ENCODE measurements around the gene TRNP1.
A peak's percentile ranks its signal among the peaks of the same experiment; 100 is the strongest.
"Not testable (repeated sequence)": the region's sequence is repeated elsewhere in the genome, so short reads cannot be mapped to it uniquely, and the experiment has no call there.

TRNP1 gene

DNA sequence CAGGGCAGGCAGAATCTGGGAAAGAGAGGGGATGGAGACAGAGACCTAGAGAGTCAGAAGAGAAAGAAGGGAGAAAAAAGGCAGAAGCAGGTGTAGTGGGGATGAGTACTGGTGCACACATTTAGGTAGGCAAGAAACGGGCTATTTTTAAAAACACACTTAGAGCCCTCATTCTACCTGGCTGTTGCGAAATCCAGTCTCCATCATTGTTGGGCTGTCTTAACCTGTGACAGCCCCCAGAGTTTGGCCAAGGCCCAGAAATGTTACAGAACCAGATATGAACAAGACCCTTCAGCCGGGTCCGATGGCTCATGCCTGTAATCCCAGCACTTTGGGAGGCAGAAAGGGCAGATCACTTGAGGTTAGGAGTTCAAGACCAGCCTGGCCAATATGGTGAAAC lies 20.7 kb upstream of the TRNP1 start:
- DNase-seq, result no peak

DNA sequence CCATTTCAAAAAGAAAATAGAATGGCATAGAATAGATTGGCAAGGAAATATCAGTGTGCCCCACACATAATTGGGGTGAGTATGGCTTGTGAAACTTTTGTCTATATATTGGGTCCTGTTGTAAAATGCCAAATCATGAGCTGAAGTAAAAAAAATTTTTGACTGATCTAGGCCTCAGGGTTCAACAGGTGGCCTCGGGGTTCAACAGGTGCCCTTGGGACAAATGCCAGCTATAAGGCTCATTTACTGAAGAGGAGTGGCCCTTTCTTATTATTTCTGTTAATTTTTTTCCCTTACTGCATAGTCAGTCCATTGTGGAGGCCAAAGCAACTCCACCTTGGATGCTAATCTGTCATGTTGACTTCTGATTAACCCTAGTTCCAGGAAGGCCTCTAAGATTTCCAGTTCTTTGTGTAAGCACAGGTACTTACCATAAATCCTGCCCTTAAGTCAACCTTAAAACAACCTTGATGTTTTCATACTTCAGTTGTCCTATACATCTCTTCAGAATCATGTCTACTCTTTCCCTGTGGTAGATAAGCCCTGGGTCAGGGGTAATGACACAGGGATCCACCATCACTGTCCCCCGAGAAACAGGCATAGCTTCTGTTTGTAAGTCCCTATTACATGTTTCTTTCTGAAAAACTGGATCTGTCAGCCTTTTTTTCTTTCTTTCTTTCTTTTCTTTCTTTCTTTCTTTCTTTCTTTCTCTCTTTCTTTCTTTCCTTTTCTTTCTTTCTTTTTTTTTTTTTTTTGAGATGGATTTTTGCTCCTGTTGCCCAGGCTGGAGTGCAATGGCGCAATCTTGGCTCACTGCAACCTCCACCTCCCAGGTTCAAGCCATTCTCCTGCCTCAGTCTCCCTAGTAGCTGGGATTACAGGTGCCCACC lies 16.6 kb upstream of the TRNP1 start:
- DNase-seq, result no peak

DNA sequence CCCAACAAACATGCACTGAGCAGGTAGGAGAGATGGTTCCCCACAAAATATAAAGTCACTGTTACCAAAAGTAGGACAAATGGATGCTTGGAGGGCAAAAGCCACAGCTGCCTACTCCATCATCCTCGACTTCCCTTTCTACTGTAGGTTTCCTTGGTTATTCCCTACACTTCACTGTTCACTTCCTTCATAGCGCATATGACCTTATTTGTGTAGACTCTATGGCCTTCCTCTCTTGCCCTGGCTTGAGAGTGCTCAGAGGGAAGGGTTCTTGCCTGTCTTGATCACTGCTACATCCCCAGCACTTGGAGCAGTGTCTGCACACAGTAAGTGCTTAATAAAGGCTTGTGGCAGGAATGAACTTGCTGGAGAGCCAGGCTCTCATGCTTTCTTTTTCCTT lies 14.6 kb upstream of the TRNP1 start:
- no peak for DNase-seq

DNA sequence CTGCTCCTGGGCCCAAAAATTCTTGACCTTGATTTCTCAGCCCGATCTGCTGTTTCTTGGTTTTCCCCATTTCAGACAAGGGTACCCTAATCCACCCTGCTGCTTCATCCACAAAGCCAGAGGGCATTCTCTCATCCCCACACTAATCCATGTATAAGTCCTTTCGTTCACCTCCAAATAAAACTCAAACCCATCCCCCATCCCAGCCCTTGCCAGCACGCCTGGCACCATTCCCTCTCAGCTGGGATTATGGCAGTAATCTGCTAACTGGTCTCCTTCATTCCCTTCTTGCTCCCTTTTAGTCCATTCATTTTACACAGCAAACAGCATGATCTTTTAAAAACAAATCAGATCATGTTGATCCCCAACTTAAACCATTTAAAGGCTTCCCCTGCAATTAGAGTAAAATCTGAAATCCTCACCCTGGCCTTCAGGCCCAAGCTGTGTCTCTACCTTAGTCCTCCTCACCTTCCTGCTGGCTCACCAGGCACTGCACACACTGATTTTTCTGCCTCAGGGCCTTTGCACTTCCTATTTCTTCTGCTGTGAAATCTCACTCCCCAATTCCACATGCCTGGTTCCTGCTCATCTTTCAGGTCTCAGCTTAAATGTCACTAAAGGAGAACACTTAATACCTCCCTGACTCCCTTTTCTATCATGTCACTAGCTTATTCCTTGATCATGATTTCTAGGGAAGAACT lies 12.2 kb upstream of the TRNP1 start:
- no peak for DNase-seq

DNA sequence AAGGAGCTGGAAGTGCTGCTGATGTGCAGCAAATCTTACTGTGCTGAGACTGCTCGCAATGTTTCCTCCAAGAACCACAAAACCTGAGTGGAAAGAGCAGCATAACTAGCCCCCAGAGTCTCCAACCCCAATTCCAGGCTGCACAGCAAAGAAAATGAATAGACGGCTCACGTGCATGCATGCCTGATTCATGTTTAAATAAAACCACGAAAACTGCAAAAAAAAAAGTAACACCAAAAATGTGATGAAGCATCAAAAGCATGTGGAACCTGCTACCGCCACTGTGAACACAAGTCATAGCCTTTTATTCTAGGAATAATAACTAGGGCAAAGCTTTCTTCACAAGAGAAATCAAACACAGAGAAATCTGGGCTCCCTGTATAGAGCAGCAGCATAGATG lies 9.6 kb upstream of the TRNP1 start:
- DNase-seq, result no peak

DNA sequence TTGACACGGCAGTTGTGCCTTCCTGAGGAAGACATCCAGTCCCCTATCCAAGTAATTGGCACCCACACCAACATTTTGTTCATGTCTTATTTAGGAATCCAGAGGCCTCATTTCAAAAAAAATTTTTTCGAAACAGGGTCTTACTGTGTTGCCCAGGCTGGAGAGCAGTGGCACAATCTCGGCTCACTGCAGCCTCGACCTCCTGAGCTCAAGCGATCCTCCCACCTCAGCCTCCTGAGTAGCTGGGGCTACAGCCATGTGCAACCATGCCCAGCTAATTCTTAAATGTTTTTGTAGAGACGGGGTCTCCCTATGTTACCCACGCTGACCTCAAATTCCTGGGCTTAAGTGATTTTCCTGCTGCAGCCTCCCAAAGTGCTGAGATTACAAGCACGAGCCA lies 9.2 kb upstream of the TRNP1 start:
- DNase-seq, result no peak

DNA sequence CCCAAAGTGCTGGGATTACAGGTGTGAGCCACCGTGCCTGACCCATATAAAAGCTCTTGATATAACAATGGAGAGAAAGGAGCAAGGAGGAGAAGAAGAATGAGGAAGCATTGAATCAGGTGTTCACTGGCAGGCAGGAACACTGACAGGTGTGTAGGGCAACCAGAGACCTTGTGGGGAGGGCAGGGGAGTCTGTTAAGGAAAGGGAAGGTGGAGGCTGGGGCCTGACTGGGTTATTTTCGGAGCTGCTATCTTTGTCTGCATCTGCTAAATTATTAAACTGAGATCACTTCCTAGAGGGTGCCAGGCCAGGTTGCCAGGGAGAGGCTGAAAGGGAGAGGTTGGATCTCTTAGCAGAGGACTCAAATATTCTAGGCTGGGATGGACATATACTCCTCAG lies 6.8 kb upstream of the TRNP1 start:
- DNase-seq, result no peak

DNA sequence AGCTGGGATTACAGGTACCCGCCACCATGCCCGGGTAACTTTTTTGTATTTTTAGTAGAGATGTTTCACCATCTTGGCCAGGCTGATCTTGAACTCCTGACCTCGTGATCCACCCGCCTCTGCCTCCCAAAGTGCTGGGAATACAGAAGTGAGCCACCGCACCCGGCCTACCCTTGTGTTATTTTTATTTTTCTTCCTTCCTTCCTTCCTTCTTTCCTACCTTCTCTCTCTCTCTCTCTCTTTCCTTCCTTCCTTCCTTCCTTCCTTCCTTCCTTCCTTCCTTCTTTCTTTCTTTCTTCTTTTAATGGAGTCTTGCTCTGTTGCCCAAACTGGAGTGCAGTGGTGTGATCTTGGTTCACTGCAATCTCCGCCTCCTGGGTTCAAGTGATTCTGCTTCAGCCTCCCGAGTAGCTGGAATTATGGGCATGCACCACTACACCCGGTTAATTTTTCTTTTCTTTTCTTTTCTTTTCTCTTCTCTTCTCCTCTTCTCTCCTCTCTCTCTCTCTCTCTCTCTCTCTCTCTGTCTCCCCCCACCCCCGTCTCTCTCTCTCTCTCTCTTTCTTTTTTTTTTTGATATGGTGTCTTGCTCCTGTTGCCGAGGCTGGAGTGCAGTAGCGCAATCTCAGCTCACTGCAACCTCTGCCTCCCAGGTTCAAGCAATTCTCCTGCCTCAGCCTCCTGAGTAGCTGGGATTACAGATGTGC lies 3.9 kb upstream of the TRNP1 start:
- DNase-seq, result not testable (repeated sequence)

DNA sequence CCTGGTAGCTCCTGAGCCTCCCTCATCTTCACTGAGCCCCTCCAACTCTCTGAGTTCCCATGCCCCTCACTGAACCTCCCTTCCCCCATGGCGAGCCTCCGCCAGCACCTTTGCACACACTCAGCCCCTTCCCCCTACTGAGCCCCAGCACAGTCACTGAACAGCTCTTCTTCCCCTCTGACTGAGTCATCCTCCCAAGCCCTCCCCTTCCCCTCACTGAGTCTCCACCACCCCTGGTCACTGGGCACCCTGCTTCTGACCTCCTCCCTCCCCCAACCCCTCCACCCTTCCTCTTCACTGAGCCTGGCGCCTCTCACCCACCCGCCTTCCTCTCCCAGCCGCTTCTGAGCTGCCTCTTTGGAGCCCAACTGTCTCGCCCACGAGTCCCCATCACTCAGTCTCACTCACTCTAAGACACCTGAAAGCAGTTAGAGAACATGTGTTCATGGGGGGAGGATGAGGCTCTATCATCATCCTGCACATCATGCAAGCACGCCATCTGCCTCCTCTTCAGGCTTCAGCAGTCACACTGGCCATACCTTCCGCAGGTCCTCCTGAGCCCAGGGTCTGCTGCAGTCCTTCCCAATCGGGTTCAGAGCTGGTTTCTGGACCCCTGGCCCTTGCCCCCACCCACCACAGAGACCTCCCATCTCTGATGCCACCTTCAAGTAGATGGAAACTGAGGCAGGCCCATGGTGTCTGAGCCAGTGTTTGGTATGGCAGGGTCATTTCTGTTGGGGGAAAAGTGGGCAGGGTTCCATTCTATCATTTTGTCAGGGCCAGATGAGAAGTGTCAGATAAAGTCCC lies 2.0 kb upstream of the TRNP1 start:
- peak in 4 of 56 donors; percentile 15 to 49 (median 20) for DNase-seq

DNA sequence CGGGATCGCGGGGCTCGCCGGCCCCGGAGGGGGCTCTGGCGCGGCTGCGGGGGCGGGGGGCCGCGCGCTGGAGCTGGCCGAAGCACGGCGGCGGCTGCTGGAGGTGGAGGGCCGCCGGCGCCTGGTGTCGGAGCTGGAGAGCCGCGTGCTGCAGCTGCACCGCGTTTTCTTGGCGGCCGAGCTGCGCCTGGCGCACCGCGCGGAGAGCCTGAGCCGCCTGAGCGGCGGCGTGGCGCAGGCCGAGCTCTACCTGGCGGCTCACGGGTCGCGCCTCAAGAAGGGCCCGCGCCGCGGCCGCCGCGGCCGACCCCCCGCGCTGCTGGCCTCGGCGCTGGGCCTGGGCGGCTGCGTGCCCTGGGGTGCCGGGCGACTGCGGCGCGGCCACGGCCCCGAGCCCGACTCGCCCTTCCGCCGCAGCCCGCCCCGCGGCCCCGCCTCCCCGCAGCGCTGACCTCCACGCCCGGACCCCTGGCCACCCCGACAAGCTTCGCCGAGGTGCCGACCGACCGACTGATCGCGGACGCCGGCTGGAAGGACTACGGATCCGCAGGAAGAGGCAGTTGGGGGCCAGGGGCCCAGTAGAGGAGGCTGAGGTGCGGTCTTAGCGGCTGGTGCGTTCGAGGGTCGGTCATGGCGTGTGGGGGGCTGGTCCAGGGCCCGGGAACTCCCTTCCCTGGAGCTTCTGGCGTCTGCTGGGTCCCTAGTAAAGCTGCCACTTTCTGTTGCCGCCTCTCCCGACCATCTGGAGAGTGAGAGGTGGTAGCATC lies 711 bp downstream of the TRNP1 start:
- peak in 2 of 56 donors; percentile 21 to 37 for DNase-seq

DNA sequence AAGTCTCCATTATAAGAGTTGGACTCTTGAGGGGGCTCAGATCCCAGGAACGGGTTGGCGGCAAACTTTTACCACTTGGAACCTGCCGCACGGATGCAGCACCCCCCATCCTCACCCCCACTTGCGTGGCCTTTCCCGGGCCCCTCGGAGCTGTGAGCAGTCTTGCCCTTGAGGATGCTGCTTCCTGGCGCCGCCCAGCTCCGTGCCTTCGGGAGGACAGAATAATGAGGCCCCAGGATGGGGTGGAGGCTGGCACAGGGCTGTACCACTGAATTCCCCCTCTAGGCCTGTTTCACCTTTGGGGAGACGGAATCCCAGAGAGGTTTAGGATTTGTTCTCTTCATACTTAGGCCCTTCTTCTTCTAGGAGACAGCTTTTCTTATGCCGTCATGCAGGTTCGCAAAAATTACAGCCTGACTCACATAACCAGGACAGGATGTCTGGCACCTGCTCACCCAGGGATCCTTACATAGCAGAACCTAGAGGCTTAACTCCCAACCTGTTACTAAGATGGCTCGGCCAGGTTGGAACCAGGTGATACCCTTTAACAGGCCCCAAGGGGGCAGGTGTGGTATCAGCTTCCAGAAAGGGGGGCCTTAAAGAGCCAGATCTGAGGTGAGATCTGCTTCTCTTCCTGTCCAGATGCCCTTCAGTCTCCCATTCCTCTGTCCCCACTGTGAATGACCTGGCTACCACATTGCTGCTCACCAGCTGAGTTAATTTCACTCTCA lies 1.5 kb downstream of the TRNP1 start:
- no peak for DNase-seq

DNA sequence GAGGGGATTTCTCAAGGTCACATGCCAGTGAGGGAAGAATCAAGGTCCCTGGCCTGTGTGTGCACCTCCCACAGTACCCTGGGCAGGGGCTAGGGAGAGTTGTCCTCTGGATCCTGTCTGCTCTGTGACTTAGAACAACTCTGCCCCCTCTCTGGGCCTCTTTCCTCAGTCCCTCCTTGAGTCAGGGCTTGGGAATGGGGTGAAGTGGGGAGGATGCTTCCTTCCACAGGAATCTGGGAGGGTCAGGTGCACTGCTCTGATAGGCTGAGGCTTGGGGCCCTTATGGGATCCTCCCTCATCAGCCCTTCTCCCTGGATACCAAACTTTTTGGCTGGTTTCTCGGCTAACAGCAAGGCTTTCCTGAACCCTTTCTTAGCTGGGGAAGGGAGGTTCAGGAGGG lies 2.5 kb downstream of the TRNP1 start:
- no peak for DNase-seq

DNA sequence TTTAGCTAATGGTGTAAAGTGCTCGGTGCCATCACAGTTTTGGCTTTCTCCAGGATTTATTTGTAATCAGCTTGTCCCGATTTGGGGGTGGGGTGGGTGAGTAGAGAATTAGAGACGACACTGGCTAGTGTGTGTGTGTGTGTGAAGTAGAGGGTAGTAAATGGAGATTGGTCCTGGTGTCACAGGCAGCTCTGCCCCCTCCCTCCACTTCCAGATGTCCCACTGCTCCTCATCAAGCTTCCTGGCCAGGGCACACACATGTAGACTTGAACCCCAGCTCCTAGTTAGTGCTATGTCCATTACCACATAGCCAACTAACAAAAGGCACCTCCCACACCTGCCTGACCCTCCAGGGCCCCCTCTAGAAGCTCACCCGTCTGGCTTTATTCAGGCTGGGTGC lies 3.2 kb downstream of the TRNP1 start:
- no peak for DNase-seq

DNA sequence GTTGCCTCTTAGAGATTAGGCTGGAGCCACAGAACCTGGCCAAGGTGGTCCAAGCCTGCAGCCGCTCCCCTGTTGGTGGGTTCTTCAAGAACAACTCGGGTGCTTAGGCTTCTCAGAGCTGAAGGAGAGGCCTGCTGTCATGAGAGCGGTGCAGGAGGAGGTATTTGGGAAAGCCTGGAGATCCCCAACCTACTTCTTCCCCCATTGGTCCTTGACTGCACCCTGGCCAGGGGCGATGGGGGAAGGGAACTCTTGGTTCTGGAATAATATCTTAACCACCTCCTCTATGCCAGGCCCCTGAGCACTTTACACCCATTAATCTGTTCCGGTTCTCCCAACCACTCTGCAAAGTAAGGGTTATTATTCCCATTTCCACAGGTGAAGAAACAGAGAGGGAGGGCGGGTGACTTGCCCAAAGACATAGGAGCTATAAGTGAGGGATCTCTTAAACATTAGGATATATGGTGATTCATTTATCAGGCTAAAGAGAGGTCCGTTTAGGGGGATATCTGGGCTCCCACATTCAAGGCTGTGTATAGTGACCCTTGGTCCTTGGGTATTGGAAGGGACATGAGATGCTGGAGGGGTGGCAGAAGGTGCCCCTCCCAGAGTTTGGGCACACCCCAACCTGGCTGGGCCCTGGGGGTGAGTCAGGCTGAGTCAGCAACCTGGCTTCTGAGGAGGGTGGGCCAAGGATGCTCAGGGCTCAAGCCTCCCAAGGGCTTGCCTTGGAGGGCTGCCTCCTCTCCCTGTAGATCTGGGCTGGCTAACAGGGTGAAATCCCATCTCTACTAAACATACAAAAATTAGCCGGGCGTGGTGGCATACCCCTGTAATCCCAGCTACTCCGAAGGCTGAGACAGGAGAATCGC lies 5.2 kb downstream of the TRNP1 start:
- DNase-seq, result no peak

DNA sequence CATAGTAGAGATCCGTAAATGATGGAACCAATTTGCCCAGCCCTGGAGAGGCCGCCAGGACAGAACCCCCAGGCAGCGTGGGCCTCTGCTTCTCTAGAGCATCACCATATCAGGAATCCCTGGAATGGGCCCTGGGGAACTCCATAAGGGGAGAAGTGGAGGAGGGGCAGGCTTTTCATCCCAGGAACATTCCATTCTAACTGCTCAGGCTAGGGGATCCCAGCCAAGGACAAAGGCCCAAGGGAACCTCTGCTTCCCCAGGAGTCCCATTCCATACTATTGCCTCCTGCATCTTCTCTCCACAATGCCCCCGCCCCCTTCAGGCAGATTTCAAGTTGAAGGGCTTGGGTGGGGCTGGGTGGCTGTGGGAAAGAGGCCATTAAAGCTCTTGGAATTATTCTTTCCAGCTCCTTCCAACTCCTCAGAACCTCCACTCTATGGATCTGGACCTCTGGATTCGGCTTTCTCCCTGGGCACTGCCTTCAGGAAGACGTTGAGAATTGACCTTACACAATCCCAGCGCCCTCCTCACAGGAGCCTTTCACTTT lies 6.0 kb downstream of the TRNP1 start:
- DNase-seq, result no peak

DNA sequence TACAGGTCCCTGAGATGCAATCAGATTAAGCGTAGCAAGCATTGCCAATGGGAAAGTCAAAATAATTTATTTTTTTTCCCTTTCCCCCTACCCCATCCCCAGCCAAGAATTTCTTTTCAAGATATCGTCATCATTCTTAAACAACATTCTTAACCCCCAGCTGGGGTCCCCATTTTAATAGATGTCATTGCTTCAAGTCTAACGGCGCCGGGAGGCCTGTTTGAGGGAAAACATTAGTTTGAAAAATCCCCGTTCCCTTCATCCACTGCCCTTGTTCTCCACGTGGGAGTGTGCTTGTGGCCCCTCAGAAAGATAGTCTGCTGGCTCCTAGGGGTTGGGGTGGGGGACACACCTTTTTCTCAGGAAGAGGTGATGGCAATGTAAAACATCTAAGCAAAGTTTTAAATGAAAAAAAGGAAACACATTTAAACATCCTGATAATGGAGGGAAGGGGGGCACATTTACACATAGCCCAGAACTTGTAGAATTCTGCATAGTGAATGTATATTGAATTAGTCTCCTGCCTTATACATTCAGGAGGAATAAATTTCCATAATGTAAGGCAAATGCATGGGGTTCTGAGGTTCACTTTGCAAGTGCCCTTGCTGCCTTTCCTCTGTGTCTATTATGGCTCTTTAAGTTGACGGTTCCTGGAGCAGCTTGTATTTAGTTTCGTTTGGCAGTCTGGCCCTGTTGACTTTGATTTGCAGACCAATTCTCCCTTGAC lies 6.8 kb downstream of the TRNP1 start:
- no peak for DNase-seq

DNA sequence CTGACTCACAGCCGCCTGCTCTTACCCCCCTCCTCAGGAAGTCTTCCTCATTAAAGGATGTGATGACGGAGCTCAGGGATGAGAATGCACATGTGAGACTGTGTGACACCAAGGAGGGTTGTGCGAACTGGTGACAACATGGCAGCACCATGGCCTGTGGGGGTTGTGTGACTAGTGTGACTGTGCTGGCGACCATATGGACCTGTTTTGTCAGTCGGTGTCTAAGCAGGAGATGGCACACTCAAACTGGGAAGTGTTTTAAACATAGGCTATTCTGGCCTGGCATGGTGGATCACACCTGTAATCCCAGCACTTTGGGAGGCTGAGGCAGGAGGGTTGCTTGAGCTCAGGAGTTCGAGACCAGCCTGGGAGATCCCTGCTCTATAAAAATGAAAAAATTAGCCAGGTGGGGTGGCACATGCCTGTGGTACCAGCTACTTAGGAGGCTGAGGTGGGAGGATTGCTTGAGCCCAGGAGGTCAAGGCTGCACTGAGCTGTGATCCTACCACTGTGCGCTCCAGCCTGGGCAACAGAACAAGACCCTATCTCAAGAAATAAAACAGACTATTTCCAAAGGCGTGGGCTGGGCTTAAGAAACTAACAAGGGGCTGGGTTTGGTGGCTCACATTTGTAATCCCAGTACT lies 7.4 kb downstream of the TRNP1 start:
- DNase-seq, result no peak
